Left renal cortex interstitium (tissue), 4 donors: Measurements from ENCODE around the gene ESR1. TPM values are rescaled to one million over a fixed set of nuclear protein-coding genes. Genes with fewer than 3 reads are reported as not detected.
"Not testable (repeated sequence)": the region's sequence is repeated elsewhere in the genome, so short reads cannot be mapped to it uniquely, and the experiment has no call there.

Experiments
- DNase-seq, 4 donors: peaks; one replicate each; pipeline ENCODE4 v3.0.0-alpha.2; 2013; ENCODE audit warnings: low read depth in 4 of 4, low spot score in 2 of 4, missing footprints in 1 of 4
- polyA plus RNA-seq, 4 donors: library from polyadenylated mRNA; unstranded; fragments of 120-200 nt; gene quantifications; one replicate each; pipeline ENCODE4 v1.2.1, GENCODE V29; 2013; ENCODE audit not compliant: insufficient read length in 4 of 4

The ESR1 gene
- polyA plus RNA-seq, 4 donors: 0.46 to 2.7 (median 1.3) TPM

- DNase-seq: peak in 1 of 4 donors; percentile 12
These were observed 1.1 kb downstream of the ESR1 start for GRCh38 chr6:151808371-151809241.

GRCh38 chr6:151811081-151811480 is 3.6 kb downstream of the ESR1 start:
- DNase-seq: no peak

GRCh38 chr6:151813858-151814257 is 6.4 kb downstream of the ESR1 start:
- no peak for DNase-seq

- no peak for DNase-seq
These were observed 7.1 kb downstream of the ESR1 start for GRCh38 chr6:151814614-151815013.

- no peak for DNase-seq
These were observed 15.0 kb downstream of the ESR1 start for GRCh38 chr6:151822252-151823111.

GRCh38 chr6:151826517-151827142 is 19.1 kb downstream of the ESR1 start:
- DNase-seq: no peak

- no peak for DNase-seq
These were observed 25.2 kb downstream of the ESR1 start for GRCh38 chr6:151832710-151833109.

- no peak for DNase-seq
These were observed 27.9 kb downstream of the ESR1 start for GRCh38 chr6:151835396-151835795.

- DNase-seq: no peak
These were observed 29.7 kb downstream of the ESR1 start for GRCh38 chr6:151837223-151837622.

- DNase-seq: no peak
These were observed 35.3 kb downstream of the ESR1 start for GRCh38 chr6:151842816-151843215.

GRCh38 chr6:151847064-151847463 is 39.6 kb downstream of the ESR1 start:
- peak; percentile 3 to 45 (median 22) for DNase-seq

GRCh38 chr6:151850479-151851003 is 43.1 kb downstream of the ESR1 start:
- no peak for DNase-seq

GRCh38 chr6:151858294-151858693 is 50.8 kb downstream of the ESR1 start:
- DNase-seq: no peak

- DNase-seq: no peak
These were observed 55.0 kb downstream of the ESR1 start for GRCh38 chr6:151862461-151862860.

- not testable (repeated sequence) for DNase-seq
These were observed 59.9 kb downstream of the ESR1 start for GRCh38 chr6:151867361-151867869.

GRCh38 chr6:151869345-151869744 is 61.9 kb downstream of the ESR1 start:
- DNase-seq: no peak

GRCh38 chr6:151869787-151870186 is 62.3 kb downstream of the ESR1 start:
- no peak for DNase-seq

- DNase-seq: no peak
These were observed 62.9 kb downstream of the ESR1 start for GRCh38 chr6:151870375-151870774.

GRCh38 chr6:151875524-151875923 is 68.0 kb downstream of the ESR1 start:
- DNase-seq: no peak

GRCh38 chr6:151876122-151876521 is 68.6 kb downstream of the ESR1 start:
- DNase-seq: no peak

GRCh38 chr6:151877458-151877857 is 70.0 kb downstream of the ESR1 start:
- DNase-seq: no peak
